Measurements from ENCODE around the gene TMEM154.
"Not testable (repeated sequence)": the region's sequence is repeated elsewhere in the genome, so short reads cannot be mapped to it uniquely, and the experiment has no call there.

Gene TMEM154

DNA sequence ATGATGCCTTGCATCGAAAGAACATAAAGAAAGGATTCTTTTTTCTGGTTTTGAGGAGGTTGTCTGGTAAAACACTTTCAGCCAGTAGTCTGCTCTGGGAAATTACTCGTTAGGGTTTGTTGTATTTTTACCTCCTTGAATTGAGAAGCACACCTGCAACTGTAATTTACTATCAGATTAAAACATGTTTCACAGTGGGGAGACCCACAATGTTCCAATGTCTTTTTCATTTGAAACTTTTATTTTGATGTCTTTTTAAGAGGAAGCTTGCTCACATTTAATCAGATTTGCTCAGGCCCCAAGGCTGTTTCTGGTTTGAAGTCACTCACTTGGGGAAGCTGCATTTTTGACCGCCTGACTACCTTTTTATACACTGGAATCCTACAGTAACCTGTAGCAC is 12.0 kb downstream of the TMEM154 start:
- DNase-seq (ENCODE audit: low read depth, low spot score): no peak
- Histone ChIP-seq H3K9me3 (ENCODE audit: control insufficient read depth, insufficient read depth, low read length) (no peaks in the 10 kb centered on the region), H3K27ac (ENCODE audit: low read length) (no peak overlapping the region), H3K27me3 (ENCODE audit: control insufficient read depth, insufficient read depth, low read length) (no peaks in the 10 kb centered on the region), H3K4me1 (ENCODE audit: control insufficient read depth, insufficient read depth, low read length) (peaks cover 6% of the 10 kb centered on the region; the same call in 1 of the 2 replicates), H3K4me3 (ENCODE audit: low read length) (no peak overlapping the region), H3K36me3 (ENCODE audit: control insufficient read depth, insufficient read depth, low read length) (no peaks in the 10 kb centered on the region)
- no CpG with 5 or more reads among the region's 3 CpGs for WGBS (ENCODE audit: insufficient coverage, insufficient read length)

GRCh38 chr4:152666946-152667345 is 12.9 kb downstream of the TMEM154 start:
- Histone ChIP-seq H3K27ac (ENCODE audit: low read length) (no peak overlapping the region), H3K4me3 (ENCODE audit: low read length) (no peak overlapping the region), H3K9me3 (ENCODE audit: control insufficient read depth, insufficient read depth, low read length) (no peaks in the 10 kb centered on the region), H3K36me3 (ENCODE audit: control insufficient read depth, insufficient read depth, low read length) (no peaks in the 10 kb centered on the region), H3K4me1 (ENCODE audit: control insufficient read depth, insufficient read depth, low read length) (peaks cover 6% of the 10 kb centered on the region; the same call in 1 of the 2 replicates), H3K27me3 (ENCODE audit: control insufficient read depth, insufficient read depth, low read length) (no peaks in the 10 kb centered on the region)
- WGBS (ENCODE audit: insufficient coverage, insufficient read length): no CpG with 5 or more reads among the region's 6 CpGs
- no peak for DNase-seq (ENCODE audit: low read depth, low spot score)

- Histone ChIP-seq H3K4me1 (ENCODE audit: control insufficient read depth, insufficient read depth, low read length) (peaks cover 6% of the 10 kb centered on the region; the same call in 1 of the 2 replicates), H3K27ac (ENCODE audit: low read length) (no peak overlapping the region), H3K36me3 (ENCODE audit: control insufficient read depth, insufficient read depth, low read length) (no peaks in the 10 kb centered on the region), H3K27me3 (ENCODE audit: control insufficient read depth, insufficient read depth, low read length) (no peaks in the 10 kb centered on the region), H3K4me3 (ENCODE audit: low read length) (no peak overlapping the region), H3K9me3 (ENCODE audit: control insufficient read depth, insufficient read depth, low read length) (no peaks in the 10 kb centered on the region)
- WGBS (ENCODE audit: insufficient coverage, insufficient read length): no CpG with 5 or more reads among the region's 7 CpGs
- no peak for DNase-seq (ENCODE audit: low read depth, low spot score)
Observed at GRCh38 chr4:152665691-152666395, 14.0 kb downstream of the TMEM154 start.

DNA sequence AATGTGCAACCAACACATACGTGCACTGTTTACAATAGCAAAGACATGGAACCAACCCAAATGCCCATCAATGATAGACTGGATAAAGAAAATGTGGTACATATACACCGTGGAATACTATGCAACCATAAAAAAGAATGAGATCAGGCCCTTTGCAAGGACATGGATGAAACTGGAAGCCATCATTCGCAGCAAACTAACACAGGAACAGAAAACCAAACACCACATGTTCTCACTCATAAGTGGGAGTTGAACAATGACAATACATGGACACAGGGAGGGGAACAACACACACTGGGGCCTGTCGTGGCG is 15.8 kb downstream of the TMEM154 start:
- WGBS (ENCODE audit: insufficient coverage, insufficient read length): no CpG with 5 or more reads among the region's 5 CpGs
- not testable (repeated sequence) for H3K4me3 ChIP-seq (ENCODE audit: low read length); DNase-seq (ENCODE audit: low read depth, low spot score); H3K27me3 ChIP-seq (ENCODE audit: control insufficient read depth, insufficient read depth, low read length); H3K4me1 ChIP-seq (ENCODE audit: control insufficient read depth, insufficient read depth, low read length); H3K27ac ChIP-seq (ENCODE audit: low read length); H3K36me3 ChIP-seq (ENCODE audit: control insufficient read depth, insufficient read depth, low read length); H3K9me3 ChIP-seq (ENCODE audit: control insufficient read depth, insufficient read depth, low read length)

DNA sequence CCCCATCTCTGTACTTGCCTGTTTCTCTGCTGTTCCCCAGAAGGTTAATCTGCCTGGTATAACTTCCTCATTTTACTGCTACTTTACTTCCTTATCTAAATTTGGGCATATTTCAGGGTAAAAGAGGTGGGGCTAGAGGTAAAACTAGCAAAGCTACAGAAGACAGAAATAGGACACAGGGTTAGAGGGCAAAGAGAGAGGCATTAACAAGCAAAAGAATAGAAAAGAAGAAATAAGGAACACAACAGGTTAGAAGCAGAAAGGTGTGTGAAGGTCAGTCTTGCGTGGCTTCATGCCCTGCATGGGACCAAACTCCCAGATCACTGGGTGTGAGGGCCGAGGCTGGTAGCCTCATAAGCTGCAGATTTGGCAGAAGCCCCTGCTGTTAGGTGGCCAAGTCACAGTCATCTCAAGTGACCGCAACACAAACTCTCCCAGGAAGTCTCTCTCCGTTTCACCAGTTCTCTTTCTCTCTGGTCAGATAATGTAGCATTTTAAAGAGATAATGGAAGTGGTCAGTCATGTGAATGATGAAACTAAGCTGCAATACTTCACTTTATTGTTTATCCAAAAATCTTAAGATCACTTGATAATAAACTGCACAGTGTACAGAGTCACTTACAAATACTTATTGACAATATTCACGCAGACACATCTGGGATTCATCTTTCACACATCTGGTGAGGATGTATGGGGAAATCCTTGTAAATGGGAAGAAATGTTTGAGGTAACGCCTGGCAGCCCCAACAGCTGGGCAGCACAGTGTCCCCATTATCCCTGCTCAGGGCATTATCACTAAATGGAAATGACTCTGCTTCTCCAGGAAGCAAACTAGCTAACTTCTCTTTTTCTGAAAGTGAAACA is 16.4 kb downstream of the TMEM154 start:
- H3K9me3 ChIP-seq (ENCODE audit: control insufficient read depth, insufficient read depth, low read length): no peaks in the 10 kb centered on the region
- H3K27ac ChIP-seq (ENCODE audit: low read length): no peak overlapping the region
- H3K4me3 ChIP-seq (ENCODE audit: low read length): no peak overlapping the region
- WGBS (ENCODE audit: insufficient coverage, insufficient read length): no CpG with 5 or more reads among the region's 6 CpGs
- no peaks in the 10 kb centered on the region for H3K27me3 ChIP-seq (ENCODE audit: control insufficient read depth, insufficient read depth, low read length)
- H3K36me3 ChIP-seq (ENCODE audit: control insufficient read depth, insufficient read depth, low read length): no peaks in the 10 kb centered on the region
- DNase-seq (ENCODE audit: low read depth, low spot score): no peak
- peaks cover 4% of the 10 kb centered on the region; the same call in 1 of the 2 replicates for H3K4me1 ChIP-seq (ENCODE audit: control insufficient read depth, insufficient read depth, low read length)

DNA sequence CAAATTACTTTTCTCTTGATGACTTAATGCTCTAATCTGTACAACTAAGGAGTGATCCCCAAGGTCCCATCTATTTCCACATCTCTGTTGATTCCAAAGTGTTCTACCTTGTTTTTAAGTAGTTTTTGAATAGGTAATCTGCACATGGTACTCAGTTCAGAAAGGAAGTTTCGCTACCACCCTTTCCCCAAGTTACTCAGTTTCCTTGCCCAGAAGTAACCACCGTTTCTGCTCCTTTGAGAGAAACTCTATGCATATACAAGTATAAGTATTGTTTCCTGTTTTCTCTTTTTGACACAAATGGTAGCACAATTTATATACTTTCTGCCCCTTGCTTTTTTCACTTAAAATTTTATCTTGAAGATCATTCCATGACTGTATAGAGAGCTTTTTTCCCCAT is 18.1 kb downstream of the TMEM154 start:
- no peaks in the 10 kb centered on the region for H3K9me3 ChIP-seq (ENCODE audit: control insufficient read depth, insufficient read depth, low read length)
- H3K27ac ChIP-seq (ENCODE audit: low read length): no peak overlapping the region
- no peak overlapping the region for H3K4me3 ChIP-seq (ENCODE audit: low read length)
- H3K4me1 ChIP-seq (ENCODE audit: control insufficient read depth, insufficient read depth, low read length): peaks cover 2% of the 10 kb centered on the region; the same call in 1 of the 2 replicates
- DNase-seq (ENCODE audit: low read depth, low spot score): no peak
- no CpG with 5 or more reads among the region's 2 CpGs for WGBS (ENCODE audit: insufficient coverage, insufficient read length)
- no peaks in the 10 kb centered on the region for H3K27me3 ChIP-seq (ENCODE audit: control insufficient read depth, insufficient read depth, low read length)
- H3K36me3 ChIP-seq (ENCODE audit: control insufficient read depth, insufficient read depth, low read length): no peaks in the 10 kb centered on the region

GRCh38 chr4:152660526-152660925 is 19.3 kb downstream of the TMEM154 start:
- H3K27me3 ChIP-seq (ENCODE audit: control insufficient read depth, insufficient read depth, low read length): no peaks in the 10 kb centered on the region
- peaks cover 1% of the 10 kb centered on the region; the same call in 1 of the 2 replicates for H3K4me1 ChIP-seq (ENCODE audit: control insufficient read depth, insufficient read depth, low read length)
- DNase-seq (ENCODE audit: low read depth, low spot score): no peak
- H3K4me3 ChIP-seq (ENCODE audit: low read length): no peak overlapping the region
- no CpG with 5 or more reads among the region's 5 CpGs for WGBS (ENCODE audit: insufficient coverage, insufficient read length)
- no peaks in the 10 kb centered on the region for H3K36me3 ChIP-seq (ENCODE audit: control insufficient read depth, insufficient read depth, low read length)
- no peak overlapping the region for H3K27ac ChIP-seq (ENCODE audit: low read length)
- H3K9me3 ChIP-seq (ENCODE audit: control insufficient read depth, insufficient read depth, low read length): no peaks in the 10 kb centered on the region

GRCh38 chr4:152659806-152660205 is 20.0 kb downstream of the TMEM154 start:
- H3K9me3 ChIP-seq (ENCODE audit: control insufficient read depth, insufficient read depth, low read length): no peaks in the 10 kb centered on the region
- H3K4me3 ChIP-seq (ENCODE audit: low read length): no peak overlapping the region
- H3K4me1 ChIP-seq (ENCODE audit: control insufficient read depth, insufficient read depth, low read length): peaks cover 6% of the 10 kb centered on the region; the same call in 1 of the 2 replicates
- H3K27ac ChIP-seq (ENCODE audit: low read length): no peak overlapping the region
- H3K27me3 ChIP-seq (ENCODE audit: control insufficient read depth, insufficient read depth, low read length): no peaks in the 10 kb centered on the region
- no peaks in the 10 kb centered on the region for H3K36me3 ChIP-seq (ENCODE audit: control insufficient read depth, insufficient read depth, low read length)
- no CpG with 5 or more reads among the region's 4 CpGs for WGBS (ENCODE audit: insufficient coverage, insufficient read length)
- DNase-seq (ENCODE audit: low read depth, low spot score): no peak

DNA sequence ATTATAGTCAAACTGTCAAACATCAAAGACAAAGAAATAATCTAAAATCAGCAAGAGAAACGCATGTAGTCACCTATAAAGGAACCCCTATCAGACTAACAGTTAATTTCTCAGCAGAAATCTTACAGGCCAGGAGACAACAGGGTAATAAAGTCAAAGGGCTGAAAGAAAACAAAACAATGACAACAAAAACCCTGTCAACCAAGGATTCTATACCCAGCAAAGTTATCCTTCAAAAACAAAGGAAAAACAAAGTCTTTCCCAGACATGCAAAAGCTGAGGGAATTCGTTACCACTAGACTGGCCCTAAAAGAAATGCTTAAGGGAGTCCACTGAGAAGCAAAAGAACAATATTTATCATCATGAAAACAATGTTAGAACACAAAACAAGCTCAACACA is 22.1 kb downstream of the TMEM154 start:
- H3K36me3 ChIP-seq (ENCODE audit: control insufficient read depth, insufficient read depth, low read length): no peaks in the 10 kb centered on the region
- DNase-seq (ENCODE audit: low read depth, low spot score): no peak
- no peaks in the 10 kb centered on the region for H3K9me3 ChIP-seq (ENCODE audit: control insufficient read depth, insufficient read depth, low read length)
- no peak overlapping the region for H3K27ac ChIP-seq (ENCODE audit: low read length)
- H3K27me3 ChIP-seq (ENCODE audit: control insufficient read depth, insufficient read depth, low read length): no peaks in the 10 kb centered on the region
- no CpG with 5 or more reads among the region's 2 CpGs for WGBS (ENCODE audit: insufficient coverage, insufficient read length)
- H3K4me1 ChIP-seq (ENCODE audit: control insufficient read depth, insufficient read depth, low read length): peaks cover 6% of the 10 kb centered on the region; the same call in 1 of the 2 replicates
- no peak overlapping the region for H3K4me3 ChIP-seq (ENCODE audit: low read length)

DNA sequence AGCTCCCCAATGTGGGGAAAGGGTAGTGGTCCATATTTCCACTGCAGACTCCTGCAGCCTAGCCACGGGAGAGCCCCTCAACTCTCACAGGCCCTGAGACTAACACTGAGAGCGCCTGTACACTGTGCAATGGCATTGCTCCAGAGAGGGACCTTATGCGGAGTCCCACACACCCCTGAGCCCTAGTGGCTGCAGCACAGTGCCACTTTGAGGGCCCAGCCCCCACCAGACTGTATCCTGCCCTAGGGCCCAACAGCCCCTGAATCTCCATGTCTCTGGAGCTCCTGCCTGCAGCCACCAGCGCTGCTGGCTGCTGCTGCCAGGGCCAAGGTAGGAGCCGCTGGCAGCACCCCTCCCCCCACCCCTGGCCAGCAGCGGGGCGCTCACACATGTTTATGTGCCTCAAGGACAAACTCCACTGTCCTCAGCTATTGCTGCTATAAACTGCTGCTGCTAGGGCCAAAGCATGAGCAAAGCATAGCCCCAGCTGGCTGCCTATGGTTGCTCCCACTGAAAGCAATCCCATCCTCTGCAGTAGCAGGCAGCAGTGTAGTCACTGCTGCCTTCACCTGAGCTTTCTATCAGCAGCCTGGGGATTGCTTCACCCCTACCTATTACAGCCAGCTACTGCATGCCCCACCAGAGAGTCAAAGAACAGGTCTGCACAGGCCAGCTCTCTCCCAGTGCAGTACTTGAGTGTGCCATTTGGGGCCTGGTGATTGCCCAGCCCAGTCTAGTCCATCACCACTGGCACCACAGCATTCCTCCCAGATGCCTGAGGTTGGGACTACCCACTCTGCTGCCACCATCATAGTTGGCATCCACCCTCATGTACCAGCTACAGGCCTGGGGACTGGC is 24.3 kb downstream of the TMEM154 start:
- Histone ChIP-seq H3K4me3 (ENCODE audit: low read length) (no peak overlapping the region), H3K27me3 (ENCODE audit: control insufficient read depth, insufficient read depth, low read length) (no peaks in the 10 kb centered on the region), H3K27ac (ENCODE audit: low read length) (no peak overlapping the region), H3K4me1 (ENCODE audit: control insufficient read depth, insufficient read depth, low read length) (peaks cover 6% of the 10 kb centered on the region; the same call in 1 of the 2 replicates), H3K36me3 (ENCODE audit: control insufficient read depth, insufficient read depth, low read length) (no peaks in the 10 kb centered on the region), H3K9me3 (ENCODE audit: control insufficient read depth, insufficient read depth, low read length) (no peaks in the 10 kb centered on the region)
- no CpG with 5 or more reads among the region's 7 CpGs for WGBS (ENCODE audit: insufficient coverage, insufficient read length)
- no peak for DNase-seq (ENCODE audit: low read depth, low spot score)
